Testis (tissue), 3 donors: ENCODE results near the gene WWP2. TPM values are rescaled to one million over a fixed set of nuclear protein-coding genes. Genes with fewer than 3 reads are reported as not detected.
A peak's percentile ranks its signal among the peaks of the same experiment; 100 is the strongest.

Experiments
- DNase-seq: peaks from one replicate; pipeline ENCODE4 v3.0.0-alpha.2; 2019
- H3K27ac ChIP-seq, 2 donors: fragments of 200-600 bp; sonication (generic); one replicate each; pipeline ENCODE4 v1.5.1; 2019
- H3K27me3 ChIP-seq: fragments of 200-600 bp; sonication (generic); one replicate; pipeline ENCODE4 v1.5.1; 2019
- H3K36me3 ChIP-seq: fragments of 200-600 bp; sonication (generic); one replicate; pipeline ENCODE4 v1.5.1; 2017; ENCODE audit warnings: low read depth; ENCODE audit errors: missing control alignments
- H3K4me1 ChIP-seq: fragments of 200-600 bp; sonication (generic); one replicate; pipeline ENCODE4 v1.5.1; 2019
- H3K4me3 ChIP-seq, 2 donors: fragments of 200-600 bp; sonication (generic); one replicate each; pipeline ENCODE4 v1.5.1; 2017 to 2019
- H3K9me3 ChIP-seq: fragments of 200-600 bp; sonication (generic); one replicate; pipeline ENCODE4 v1.5.1; 2017
- POLR2A ChIP-seq: fragments of 450-650 bp; IDR thresholded peaks from one replicate; pipeline ENCODE4 v1.6.1; 2017; ENCODE audit warnings: antibody characterized with exemption, mild to moderate bottlenecking, moderate library complexity
- WGBS, 2 donors: methylation state at CpG; one replicate each; pipeline ENCODE4 v1.1.5; 2018; 5-methylcytosine and 5-hydroxymethylcytosine counted together
- intact Hi-C: fragments of 100-400 bp; cut with DNase I; formaldehyde crosslinking; loops from one replicate; pipeline ENCODE4 v1.15.1; 2023; ENCODE audit warnings: low total_unique reads
- polyA plus RNA-seq: library from polyadenylated mRNA; stranded (reverse); fragments of 350-450 nt; fragmentation: Illumina TruSeq; extraction: RNeasy Lipid Tissue Mini Kit (QIAGEN cat#74804); gene quantifications from one replicate; pipeline ENCODE4 v1.2.3, GENCODE V29; 2014; ENCODE audit warnings: low read depth, low replicate concordance; ENCODE audit not compliant: insufficient read depth
- total RNA-seq, 2 donors: library from RNA; depleted of rRNA; stranded (reverse); fragments of >200 nt; gene quantifications; one replicate each; pipeline ENCODE4 v1.2.3, GENCODE V29; 2016
- TF ChIP-seq, protein P1 (sequence below), 3 experiments: fragments of 450-650 bp in 2 of 3; fragments of 200-600 bp in 1 of 3; sonication (generic) in 1 of 3; IDR thresholded peaks; one replicate each; pipeline ENCODE4 v1.5.1; 2016 to 2019; ENCODE audit warnings: antibody characterized with exemption in 3 of 3, mild to moderate bottlenecking in 2 of 3, moderate library complexity in 1 of 3

Gene WWP2
- total and polyA plus RNA-seq, 3 donors from 2014 or later: 46.4 to 60.6 (median 57.6) TPM

DNA sequence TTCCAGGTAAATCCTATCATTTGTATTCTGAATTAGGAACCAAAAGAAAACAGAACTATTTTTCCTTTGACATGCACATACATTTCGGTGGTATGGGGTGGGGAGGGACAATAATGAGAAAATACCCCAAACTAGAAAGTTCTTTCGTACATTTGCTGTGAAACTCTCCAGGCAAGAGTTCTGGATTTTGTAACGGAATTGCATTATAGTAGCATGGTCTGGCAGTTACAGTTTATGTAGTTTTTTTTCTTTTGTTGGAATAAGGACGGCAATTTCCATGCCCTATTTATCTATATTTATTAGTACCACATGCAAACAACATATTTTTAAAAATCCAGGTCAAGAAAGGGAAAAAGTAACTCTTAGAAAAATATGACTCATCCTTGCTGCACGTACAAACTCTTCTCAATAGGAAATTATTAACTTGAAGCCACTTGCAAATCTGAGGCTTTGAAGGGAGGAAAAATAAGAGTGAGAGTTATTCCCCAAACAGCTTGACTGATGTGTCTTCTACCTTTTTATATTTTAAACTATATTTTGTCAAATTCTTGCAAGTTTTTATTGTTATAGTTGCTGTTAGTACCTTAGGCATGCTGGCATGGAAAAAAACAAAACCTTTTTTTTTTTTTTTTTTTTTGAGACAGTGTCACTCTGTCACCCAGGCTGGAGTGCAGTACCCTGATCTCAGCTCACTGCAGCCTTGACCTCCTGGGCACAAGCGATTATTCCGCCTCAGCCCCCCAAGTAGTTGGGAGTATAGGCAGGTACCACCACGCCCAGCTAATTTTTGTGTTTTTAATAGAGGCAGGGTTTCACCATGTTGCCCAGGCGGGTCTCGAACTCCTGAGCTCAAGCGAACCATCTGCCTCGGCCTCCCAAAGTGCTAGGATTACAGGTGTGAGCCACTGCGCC lies 69.3 kb downstream of the WWP2 start:
- H3K4me1 ChIP-seq: peaks cover 19% of the 10 kb centered on the region
- H3K27ac ChIP-seq: peak overlapping the region; percentile 55 to 72
- no peaks in the 10 kb centered on the region for H3K36me3 ChIP-seq
- no peak overlapping the region for H3K4me3 ChIP-seq
- no peaks in the 10 kb centered on the region for H3K9me3 ChIP-seq
- whole genome bisulfite sequencing, 2 donors: 71 to 81% methylated on average over 13 of the region's 13 CpGs
- no peak for TF ChIP-seq POLR2A
- TF ChIP-seq, protein P1, sequence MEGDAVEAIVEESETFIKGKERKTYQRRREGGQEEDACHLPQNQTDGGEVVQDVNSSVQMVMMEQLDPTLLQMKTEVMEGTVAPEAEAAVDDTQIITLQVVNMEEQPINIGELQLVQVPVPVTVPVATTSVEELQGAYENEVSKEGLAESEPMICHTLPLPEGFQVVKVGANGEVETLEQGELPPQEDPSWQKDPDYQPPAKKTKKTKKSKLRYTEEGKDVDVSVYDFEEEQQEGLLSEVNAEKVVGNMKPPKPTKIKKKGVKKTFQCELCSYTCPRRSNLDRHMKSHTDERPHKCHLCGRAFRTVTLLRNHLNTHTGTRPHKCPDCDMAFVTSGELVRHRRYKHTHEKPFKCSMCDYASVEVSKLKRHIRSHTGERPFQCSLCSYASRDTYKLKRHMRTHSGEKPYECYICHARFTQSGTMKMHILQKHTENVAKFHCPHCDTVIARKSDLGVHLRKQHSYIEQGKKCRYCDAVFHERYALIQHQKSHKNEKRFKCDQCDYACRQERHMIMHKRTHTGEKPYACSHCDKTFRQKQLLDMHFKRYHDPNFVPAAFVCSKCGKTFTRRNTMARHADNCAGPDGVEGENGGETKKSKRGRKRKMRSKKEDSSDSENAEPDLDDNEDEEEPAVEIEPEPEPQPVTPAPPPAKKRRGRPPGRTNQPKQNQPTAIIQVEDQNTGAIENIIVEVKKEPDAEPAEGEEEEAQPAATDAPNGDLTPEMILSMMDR (IDR thresholded peaks at IDR 0.05): no peak
- intact Hi-C loops: no loop called here
- no peak for DNase-seq
- H3K27me3 ChIP-seq: no peaks in the 10 kb centered on the region

DNA sequence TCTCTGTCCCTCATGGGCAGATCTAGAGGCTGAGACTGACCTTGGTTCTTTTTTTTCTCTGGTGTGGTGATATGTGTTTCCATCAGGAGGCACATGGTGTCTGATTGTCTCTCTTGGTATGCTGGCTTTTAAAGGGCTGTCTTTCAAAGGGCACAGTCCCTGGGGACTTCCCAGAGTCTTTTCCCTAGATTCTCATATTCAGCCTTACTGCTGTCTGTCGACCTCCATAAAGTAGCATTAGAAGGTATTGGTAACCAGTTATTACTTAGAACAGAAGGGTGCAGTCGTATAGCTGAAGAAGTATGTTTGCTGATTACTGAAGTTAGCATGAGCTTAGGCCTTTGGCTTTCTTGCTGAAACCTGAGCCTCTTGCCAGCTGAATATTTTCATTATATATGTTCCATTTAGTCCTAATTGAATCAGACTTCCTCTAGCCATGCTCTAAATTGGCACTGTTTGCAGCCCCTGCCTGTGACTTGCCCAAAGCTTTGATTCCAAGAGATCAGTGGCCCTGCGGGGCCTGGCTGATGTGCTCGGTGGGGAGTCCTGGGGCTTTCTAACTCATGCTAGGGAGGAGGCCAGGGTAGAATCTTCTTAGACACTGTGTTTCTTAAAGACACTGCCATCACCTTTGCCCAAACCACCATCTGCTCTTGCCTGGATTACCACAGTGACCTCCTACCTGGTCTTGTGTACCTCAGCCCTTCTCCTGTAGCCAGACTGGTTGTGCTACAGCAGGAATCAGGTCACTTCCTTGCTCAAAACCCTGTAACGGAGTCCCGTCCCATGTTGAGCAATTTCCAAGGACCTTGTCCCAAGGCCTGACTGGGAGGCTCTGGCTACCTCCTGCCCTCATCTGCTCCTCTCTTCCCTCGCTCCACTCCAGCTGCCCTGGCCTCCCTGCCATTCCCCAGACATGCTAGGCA lies 71.5 kb downstream of the WWP2 start:
- WGBS, 2 donors: 48 to 64% methylated on average over 5 to 7 of the region's 7 CpGs

DNA sequence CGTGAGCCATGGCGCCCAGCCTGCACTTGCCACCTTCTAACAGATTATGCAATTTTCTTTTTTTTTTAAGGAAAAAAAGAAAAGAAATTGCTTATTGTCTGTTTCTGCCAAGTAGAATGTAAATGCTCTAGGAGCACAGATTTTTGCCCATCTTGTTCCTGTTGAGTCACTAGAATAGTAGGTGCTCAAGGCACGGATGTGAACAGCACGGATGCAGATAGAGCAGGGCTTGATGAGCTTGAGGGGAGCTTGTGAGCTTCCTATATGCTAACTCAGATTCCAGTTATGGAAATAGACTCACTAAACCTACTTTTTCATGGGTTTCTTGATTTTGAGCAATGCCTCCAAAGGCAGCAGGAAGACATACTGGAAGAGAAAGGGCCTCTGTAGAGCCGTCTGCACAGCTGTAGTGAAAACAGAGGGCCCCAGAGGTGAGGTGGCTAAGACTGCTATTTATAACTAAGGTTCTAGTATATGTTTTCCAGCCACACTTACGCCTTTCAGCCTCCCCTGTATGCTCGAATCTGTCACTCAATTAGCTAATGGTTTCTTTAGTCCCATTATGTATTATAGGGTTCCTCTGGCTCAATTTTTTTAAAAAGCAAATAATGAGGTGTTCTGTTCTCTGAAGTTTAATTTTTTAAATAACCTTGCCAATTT lies 72.8 kb downstream of the WWP2 start:
- Histone ChIP-seq H3K36me3 (no peaks in the 10 kb centered on the region), H3K4me1 (peaks cover 40% of the 10 kb centered on the region), H3K9me3 (no peaks in the 10 kb centered on the region), H3K27ac (no peak overlapping the region), H3K27me3 (no peaks in the 10 kb centered on the region), H3K4me3 (no peak overlapping the region)
- intact Hi-C loops: no loop called here
- WGBS, 2 donors: 93 to 94% methylated on average over 7 of the region's 7 CpGs
- no peak for DNase-seq
- TF ChIP-seq POLR2A: no peak
- TF ChIP-seq, protein P1 (IDR thresholded peaks at IDR 0.05): no peak

More for the DNA sequence above, 71.5 kb downstream of the WWP2 start:
- Histone ChIP-seq H3K27ac (peak overlapping the region in 1 of 2 donors; percentile 50), H3K4me1 (peaks cover 27% of the 10 kb centered on the region), H3K36me3 (no peaks in the 10 kb centered on the region), H3K4me3 (no peak overlapping the region), H3K27me3 (no peaks in the 10 kb centered on the region), H3K9me3 (no peaks in the 10 kb centered on the region)
- TF ChIP-seq, protein P1 (IDR thresholded peaks at IDR 0.05): no peak
- no peak for TF ChIP-seq POLR2A
- intact Hi-C loops: no loop called here
- DNase-seq: no peak

DNA sequence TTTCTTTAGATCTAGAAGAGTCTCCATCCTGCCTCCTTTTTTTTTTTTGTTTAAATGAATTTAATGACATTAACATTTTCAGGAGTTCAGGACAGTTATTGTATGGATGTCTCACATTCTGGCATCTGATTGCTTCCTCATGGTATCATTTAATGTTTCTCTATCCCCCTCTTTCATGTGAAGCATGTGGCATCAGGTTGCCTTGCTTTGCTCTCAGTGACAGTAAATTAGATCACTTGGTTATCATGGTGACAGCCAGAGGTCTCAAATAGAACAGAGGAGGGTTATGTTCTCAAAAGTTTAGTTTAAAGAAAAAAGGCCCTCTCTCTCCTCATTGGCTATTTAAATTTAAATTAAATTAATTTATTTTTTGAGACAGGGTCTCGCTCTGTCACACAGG lies 74.1 kb downstream of the WWP2 start:
- TF ChIP-seq POLR2A: no peak
- TF ChIP-seq, protein P1 (IDR thresholded peaks at IDR 0.05): no peak
- Histone ChIP-seq H3K4me1 (peaks cover 36% of the 10 kb centered on the region), H3K27me3 (no peaks in the 10 kb centered on the region), H3K36me3 (no peaks in the 10 kb centered on the region), H3K4me3 (no peak overlapping the region), H3K9me3 (no peaks in the 10 kb centered on the region), H3K27ac (no peak overlapping the region)
- intact Hi-C loops: no loop called here
- no peak for DNase-seq
- whole genome bisulfite sequencing, 2 donors: 100% methylated on average over 1 of the region's 1 CpG
